GM19438 (cell line): Measurements from ENCODE around the gene KRT222.

Experiments
- ATAC-seq: cut with Tn5 transposase; IDR thresholded peaks from one replicate; pipeline ENCODE4 v1.9.1; 2021; ENCODE audit warnings: low read depth; ENCODE audit not compliant: unreplicated experiment

The KRT222 gene

GRCh38 chr17:40664582-40665333 lies at the start of gene KRT222:
Gene KRT222, minus strand, starts transcription at chr17:40665177. Its CDS starts 78 bp downstream, at chr17:40665099.
- ATAC-seq = no peak

- ATAC-seq = no peak
Measured at GRCh38 chr17:40714473-40714872, 49.5 kb upstream of the KRT222 start.

- ATAC-seq = no peak
Measured at GRCh38 chr17:40707745-40708144, 42.8 kb upstream of the KRT222 start.

- ATAC-seq = no peak
Measured at GRCh38 chr17:40705584-40705983, 40.6 kb upstream of the KRT222 start.

- no peak for ATAC-seq
Measured at GRCh38 chr17:40703652-40704051, 38.7 kb upstream of the KRT222 start, which contains the start of gene KRT24. Gene KRT24, minus strand, starts transcription at chr17:40703752. Its CDS starts 59 bp downstream, at chr17:40703693.

- ATAC-seq = no peak
Measured at GRCh38 chr17:40702271-40702670, 37.3 kb upstream of the KRT222 start.

- ATAC-seq = no peak
Measured at GRCh38 chr17:40699853-40700252, 34.9 kb upstream of the KRT222 start.

GRCh38 chr17:40699371-40699770 lies 34.4 kb upstream of the KRT222 start:
- ATAC-seq = no peak

GRCh38 chr17:40697297-40697696 lies 32.3 kb upstream of the KRT222 start:
- ATAC-seq = no peak

GRCh38 chr17:40696651-40697072 lies 31.7 kb upstream of the KRT222 start:
- ATAC-seq = no peak

GRCh38 chr17:40695874-40696472 lies 31.0 kb upstream of the KRT222 start:
- no peak for ATAC-seq

- ATAC-seq = no peak
Measured at GRCh38 chr17:40694584-40694983, 29.6 kb upstream of the KRT222 start.

- ATAC-seq = no peak
Measured at GRCh38 chr17:40687106-40687505, 22.1 kb upstream of the KRT222 start.

GRCh38 chr17:40686192-40686591 lies 21.2 kb upstream of the KRT222 start:
- ATAC-seq = no peak

- ATAC-seq = no peak
Measured at GRCh38 chr17:40680998-40681397, 16.0 kb upstream of the KRT222 start.

- no peak for ATAC-seq
Measured at GRCh38 chr17:40679523-40679907, 14.5 kb upstream of the KRT222 start.

GRCh38 chr17:40678902-40679522 lies 14.0 kb upstream of the KRT222 start:
- no peak for ATAC-seq

GRCh38 chr17:40675905-40676304 lies 10.9 kb upstream of the KRT222 start:
- no peak for ATAC-seq

- no peak for ATAC-seq
Measured at GRCh38 chr17:40672654-40673053, 7.7 kb upstream of the KRT222 start.

- no peak for ATAC-seq
Measured at GRCh38 chr17:40671282-40671681, 6.3 kb upstream of the KRT222 start.

- no peak for ATAC-seq
Measured at GRCh38 chr17:40666331-40666730, 1.4 kb upstream of the KRT222 start.

GRCh38 chr17:40663252-40663651 lies 1.7 kb downstream of the KRT222 start:
- no peak for ATAC-seq
